Adrenal gland (tissue), 12 donors: ENCODE data around the gene DCTN1. TPM values are rescaled to one million over a fixed set of nuclear protein-coding genes. Genes with fewer than 3 reads are reported as not detected.

Source experiments
- DNase-seq, 7 donors: peaks; one replicate each; pipeline ENCODE4 v3.0.0-alpha.2; 2019 to 2020
- H3K27ac ChIP-seq, 5 donors: fragments of 200-600 bp; sonication (generic) in 4 of 5; 1 replicate in 3 of 5; 2 replicates in 2 of 5; pipeline versions ENCODE4 v1.5.1 to v1.8.0; 2016 to 2020; ENCODE audit warnings: mild to moderate bottlenecking in 1 of 5
- H3K27me3 ChIP-seq: fragments of 200-600 bp; 2 replicates; pipeline ENCODE4 v1.8.0; 2021
- H3K36me3 ChIP-seq, 2 donors: fragments of 200-600 bp; replicated peaks in 1 of 2; 1 replicate in 1 of 2; 2 replicates in 1 of 2; pipeline versions ENCODE4 v1.5.1 to v1.8.0; 2018 to 2022
- H3K4me1 ChIP-seq, 2 donors: fragments of 200-600 bp; replicated peaks in 1 of 2; 1 replicate in 1 of 2; 2 replicates in 1 of 2; pipeline versions ENCODE4 v1.5.1 to v1.8.0; 2018 to 2021
- H3K4me3 ChIP-seq, 4 donors: fragments of 200-600 bp; sonication (generic) in 3 of 4; one replicate each; pipeline ENCODE4 v1.5.1; 2016 to 2018
- H3K9me3 ChIP-seq, 3 donors: fragments of 200-600 bp; sonication (generic) in 1 of 3; replicated peaks in 1 of 3; 1 replicate in 2 of 3; 2 replicates in 1 of 3; pipeline versions ENCODE4 v1.5.1 to v1.8.0; 2016 to 2021
- CTCF ChIP-seq, 6 experiments: fragments of 450-650 bp in 4 of 6; fragments of 200-600 bp in 2 of 6; sonication (generic) in 1 of 6; IDR thresholded peaks; 1 replicate in 5 of 6; 2 replicates in 1 of 6; pipeline versions ENCODE4 v1.5.1 to v1.8.0; 2016 to 2021; ENCODE audit warnings: antibody characterized with exemption in 6 of 6, mild to moderate bottlenecking in 2 of 6, moderate library complexity in 1 of 6
- WGBS, 4 donors: extraction: QIAGEN DNeasy Blood & Tissue Kit in 2 of 4; methylation state at CpG; one replicate each; pipeline versions ENCODE4 v1.1.5 to v1.1.7; 2013 to 2017; 5-methylcytosine and 5-hydroxymethylcytosine counted together
- intact Hi-C, 2 donors: fragments of 100-400 bp; cut with DNase I; formaldehyde crosslinking; loops; one replicate each; pipeline versions ENCODE4 v1.14.1 to v1.15.0; 2022 to 2023
- polyA plus RNA-seq, 3 donors: library from polyadenylated mRNA; stranded (reverse); fragments of 200-250 nt in 2 of 3; fragments of 350-450 nt in 1 of 3; fragmentation: Illumina TruSeq in 1 of 3; extraction: RNeasy Lipid Tissue Mini Kit (QIAGEN cat#74804) in 1 of 3; gene quantifications; one replicate each; pipeline ENCODE4 v1.2.3, GENCODE V29; 2013 to 2014
- small RNA-seq, 2 donors: library from RNA; depleted of rRNA; stranded (forward); fragments of <200 nt; gene quantifications; one replicate each; pipeline ENCODE3, GENCODE V24; 2016
- total RNA-seq, 9 donors: library from RNA; depleted of rRNA in 4 of 9; stranded (reverse); fragments of >200 nt in 4 of 9; fragments of 120-200 nt in 1 of 9; fragmentation: NEBNext Ultra II Directional in 1 of 9; extraction: Animal tissue kit (Norgen Biotek cat#: 25700) in 1 of 9; gene quantifications; one replicate each; pipeline versions ENCODE4 v1.1.0 to v1.2.4, GENCODE V29; 2013 to 2023
- donor health status: healthy with polysubstance abuse.
- donor health status: Bipolar disorder and iron deficiency.
- donor health status: DM: yes; HTN: yes; CAD: no.
- donor health status: DM: no; HTN: no; CAD: no.
- donor health status: DM: no; HTN: no; CAD: no.
- donor health status: DM: yes; HTN: yes; CAD: no.

DCTN1 gene
- total and polyA plus RNA-seq, 12 donors, result 106 to 258 (median 146) TPM

GRCh38 chr2:74313497-74313896 is 66.6 kb downstream of the DCTN1 start:
- no peaks in the 10 kb centered on the region for H3K9me3 ChIP-seq
- H3K36me3 ChIP-seq, result no peaks in the 10 kb centered on the region
- H3K4me1 ChIP-seq, result no peaks in the 10 kb centered on the region
- no peak overlapping the region for H3K27ac ChIP-seq
- no peaks in the 10 kb centered on the region for H3K27me3 ChIP-seq
- no peak for TF ChIP-seq CTCF (IDR thresholded peaks at IDR 0.05)
- no peak overlapping the region for H3K4me3 ChIP-seq
- intact Hi-C loops, result no loop called here
- WGBS, 4 donors, result 69 to 77% (median 76%) methylated on average over 2 of the region's 2 CpGs
- DNase-seq, result no peak

- no peak for DNase-seq
- H3K4me3 ChIP-seq, result no peak overlapping the region
- H3K9me3 ChIP-seq, result no peaks in the 10 kb centered on the region
- no peaks in the 10 kb centered on the region for H3K27me3 ChIP-seq
- intact Hi-C loops, result no loop called here
- H3K27ac ChIP-seq, result no peak overlapping the region
- H3K4me1 ChIP-seq, result no peaks in the 10 kb centered on the region
- no peak for TF ChIP-seq CTCF (IDR thresholded peaks at IDR 0.05)
- no peaks in the 10 kb centered on the region for H3K36me3 ChIP-seq
Observed at GRCh38 chr2:74312913-74313312, 67.2 kb downstream of the DCTN1 start.

Small RNAs within 50 kb of the gene (small RNA-seq; reads per million reads assigned to genes)
- 0 reads per million in 2 donors for gene RNU6-542P
- gene TAF13P2, result 0 reads per million in 2 donors

Other genes starting within 250 kb of the DCTN1 start
- gene BOLA3, start 232.4 kb downstream of the DCTN1 start, total RNA-seq, result 10 to 100 TPM; 17.1 to 73.5 (median 44.3) TPM
- 10 to 100 TPM; 37.8 to 84.5 (median 54.8) TPM for gene BOLA3, start 232.4 kb downstream of the DCTN1 start, polyA plus RNA-seq
- 100 to 1,000 TPM in 1 of 9 donors, 10 to 100 TPM in 8; 59.9 to 103 (median 86.3) TPM for gene MOB1A, start 201.4 kb downstream of the DCTN1 start, total RNA-seq
- 10 to 100 TPM; 15.9 to 44.5 (median 21.4) TPM for gene MOB1A, start 201.4 kb downstream of the DCTN1 start, polyA plus RNA-seq
- 10 to 100 TPM in 6 of 9 donors, 1 to 10 TPM in 3; 1.6 to 24.9 (median 15.4) TPM for gene MTHFD2, start 181.7 kb downstream of the DCTN1 start, total RNA-seq
- gene MTHFD2, start 181.7 kb downstream of the DCTN1 start, polyA plus RNA-seq, result 10 to 100 TPM in 2 of 3 donors, 1 to 10 TPM in 1; 6.0 to 19.8 (median 12.8) TPM
- gene SLC4A5, start 36.9 kb downstream of the DCTN1 start, total RNA-seq, result 1 to 10 TPM in 1 of 9 donors, under 1 TPM in 7, not detected in 1; 0.14 to 1.3 (median 0.74) TPM
- 1 to 10 TPM in 1 of 3 donors, under 1 TPM in 2; 0.51 to 2.7 (median 0.71) TPM for gene SLC4A5, start 36.9 kb downstream of the DCTN1 start, polyA plus RNA-seq
- 1 to 10 TPM in 5 of 9 donors, under 1 TPM in 4; 0.36 to 4.7 (median 1.7) TPM for gene C2orf81, start 41.3 kb upstream of the DCTN1 start, total RNA-seq
- 1 to 10 TPM in 2 of 3 donors, under 1 TPM in 1; 0.46 to 7.1 (median 4.5) TPM for gene C2orf81, start 41.3 kb upstream of the DCTN1 start, polyA plus RNA-seq
- 10 to 100 TPM in 7 of 9 donors, 1 to 10 TPM in 2; 7.5 to 23.9 (median 14.5) TPM for gene WDR54, start 41.4 kb upstream of the DCTN1 start, total RNA-seq
- gene WDR54, start 41.4 kb upstream of the DCTN1 start, polyA plus RNA-seq, result 10 to 100 TPM in 2 of 3 donors, 1 to 10 TPM in 1; 6.4 to 20.2 (median 14.4) TPM
- gene RTKN, start 61.6 kb upstream of the DCTN1 start, total RNA-seq, result 10 to 100 TPM in 8 of 9 donors, 1 to 10 TPM in 1; 9.7 to 21.2 (median 13.8) TPM
- gene RTKN, start 61.6 kb upstream of the DCTN1 start, polyA plus RNA-seq, result 10 to 100 TPM in 2 of 3 donors, 1 to 10 TPM in 1; 7.4 to 35.6 (median 17.3) TPM
- gene INO80B, start 74.8 kb upstream of the DCTN1 start, total RNA-seq, result 100 to 1,000 TPM in 1 of 9 donors, 10 to 100 TPM in 8; 13.6 to 108 (median 35.4) TPM
- 100 to 1,000 TPM in 2 of 3 donors, 10 to 100 TPM in 1; 40.5 to 133 (median 124) TPM for gene INO80B, start 74.8 kb upstream of the DCTN1 start, polyA plus RNA-seq
- 100 to 1,000 TPM in 7 of 9 donors, 10 to 100 TPM in 2; 60.9 to 176 (median 114) TPM for gene WBP1, start 78.1 kb upstream of the DCTN1 start, total RNA-seq
- gene WBP1, start 78.1 kb upstream of the DCTN1 start, polyA plus RNA-seq, result 100 to 1,000 TPM in 2 of 3 donors, 10 to 100 TPM in 1; 56.9 to 267 (median 244) TPM
- 10 to 100 TPM; 32.9 to 72.6 (median 46.5) TPM for gene MOGS, start 85.1 kb upstream of the DCTN1 start, total RNA-seq
- 10 to 100 TPM; 25.9 to 60.7 (median 46.4) TPM for gene MOGS, start 85.1 kb upstream of the DCTN1 start, polyA plus RNA-seq
- gene MRPL53, start 92.4 kb upstream of the DCTN1 start, total RNA-seq, result 100 to 1,000 TPM in 6 of 9 donors, 10 to 100 TPM in 3; 30.2 to 191 (median 140) TPM
- gene MRPL53, start 92.4 kb upstream of the DCTN1 start, polyA plus RNA-seq, result 100 to 1,000 TPM in 2 of 3 donors, 10 to 100 TPM in 1; 26.4 to 167 (median 129) TPM
- 10 to 100 TPM in 7 of 9 donors, 1 to 10 TPM in 2; 7.4 to 46.0 (median 13.3) TPM for gene CCDC142, start 102.7 kb upstream of the DCTN1 start, total RNA-seq
- gene CCDC142, start 102.7 kb upstream of the DCTN1 start, polyA plus RNA-seq, result 10 to 100 TPM in 1 of 3 donors, 1 to 10 TPM in 2; 3.2 to 17.5 (median 4.6) TPM
- 10 to 100 TPM; 12.6 to 38.6 (median 20.1) TPM for gene TTC31, start 102.8 kb upstream of the DCTN1 start, total RNA-seq
- 10 to 100 TPM; 11.1 to 35.3 (median 21.7) TPM for gene TTC31, start 102.8 kb upstream of the DCTN1 start, polyA plus RNA-seq
- gene LBX2, start 119.3 kb upstream of the DCTN1 start, total RNA-seq, result 1 to 10 TPM in 2 of 9 donors, under 1 TPM in 6, not detected in 1; 0.18 to 2.0 (median 0.76) TPM
- under 1 TPM in 2 of 3 donors, not detected in 1; 0.40 to 0.72 TPM for gene LBX2, start 119.3 kb upstream of the DCTN1 start, polyA plus RNA-seq
- gene PCGF1, start 127.4 kb upstream of the DCTN1 start, total RNA-seq, result 10 to 100 TPM; 15.4 to 38.9 (median 21.1) TPM
- 10 to 100 TPM; 35.4 to 38.3 (median 37.2) TPM for gene PCGF1, start 127.4 kb upstream of the DCTN1 start, polyA plus RNA-seq
- 1 to 10 TPM in 4 of 9 donors, under 1 TPM in 1, not detected in 4; 0.46 to 3.9 (median 3.7) TPM for gene TLX2, start 134.1 kb upstream of the DCTN1 start, total RNA-seq
- 10 to 100 TPM in 1 of 3 donors, 1 to 10 TPM in 1, under 1 TPM in 1; 0.75 to 22.8 (median 3.2) TPM for gene TLX2, start 134.1 kb upstream of the DCTN1 start, polyA plus RNA-seq
- gene DQX1, start 145.9 kb upstream of the DCTN1 start, total RNA-seq, result under 1 TPM in 2 of 9 donors, not detected in 7; 0.17 to 0.31 TPM
- gene DQX1, start 145.9 kb upstream of the DCTN1 start, polyA plus RNA-seq, result under 1 TPM in 2 of 3 donors, not detected in 1; 0.17 to 0.32 TPM
- gene AUP1, start 149.4 kb upstream of the DCTN1 start, total RNA-seq, result 100 to 1,000 TPM in 6 of 9 donors, 10 to 100 TPM in 3; 88.5 to 124 (median 109) TPM
- gene AUP1, start 149.4 kb upstream of the DCTN1 start, polyA plus RNA-seq, result 100 to 1,000 TPM; 118 to 527 (median 329) TPM
- gene HTRA2, start 149.6 kb upstream of the DCTN1 start, total RNA-seq, result 10 to 100 TPM; 19.1 to 47.4 (median 37.0) TPM
- 10 to 100 TPM; 25.6 to 42.0 (median 29.0) TPM for gene HTRA2, start 149.6 kb upstream of the DCTN1 start, polyA plus RNA-seq
- 10 to 100 TPM in 7 of 9 donors, 1 to 10 TPM in 2; 7.7 to 26.4 (median 12.8) TPM for gene LOXL3, start 173.6 kb upstream of the DCTN1 start, total RNA-seq
- gene LOXL3, start 173.6 kb upstream of the DCTN1 start, polyA plus RNA-seq, result 10 to 100 TPM in 2 of 3 donors, 1 to 10 TPM in 1; 3.6 to 13.6 (median 11.2) TPM
- gene DOK1, start 174.4 kb upstream of the DCTN1 start, total RNA-seq, result 10 to 100 TPM; 15.2 to 49.6 (median 22.8) TPM
- 10 to 100 TPM in 1 of 3 donors, 1 to 10 TPM in 2; 4.0 to 11.3 (median 5.5) TPM for gene DOK1, start 174.4 kb upstream of the DCTN1 start, polyA plus RNA-seq